PC-3 (cell line): Measurements from ENCODE around the gene SIX6. TPM values are rescaled to one million over a fixed set of nuclear protein-coding genes. Genes with fewer than 3 reads are reported as not detected.

Experiments
- ATAC-seq: fragments of 200-7000 bp; cut with Tn5 transposase; 2 replicates; pipeline ENCODE4 v1.9.1; 2020; ENCODE audit warnings: mild to moderate bottlenecking, moderate library complexity
- BruUV-seq: library from RNA; stranded (reverse); fragments of 400-500 nt; replicated peaks from 2 replicates; lab custom pipeline; 2021; lab: Mats Ljungman, UMichigan
- CTCF ChIA-PET: fragments of 300-600 bp; sonication (Branson Sonifier 250); formaldehyde crosslinking; loops from one replicate; lab custom pipeline; 2022; ENCODE audit warnings: antibody characterized with exemption; lab: Charles Lee
- POLR2A ChIA-PET: fragments of 300-600 bp; sonication (Branson Sonifier 250); formaldehyde crosslinking; loops from one replicate; lab custom pipeline; 2022; ENCODE audit warnings: antibody characterized with exemption; ENCODE audit not compliant: unreplicated experiment; lab: Charles Lee
- DNase-seq: peaks from one replicate; pipeline ENCODE4 v3.0.0-alpha.2; 2015
- H2AFZ ChIP-seq: fragments of 300-600 bp; sonication (generic); 2 replicates; pipeline ENCODE4 v1.6.0; 2016; ENCODE audit warnings: antibody characterized with exemption, low read length
- H3F3A ChIP-seq: fragments of 300-600 bp; sonication (generic); one replicate; pipeline ENCODE4 v1.6.0; 2017; ENCODE audit warnings: antibody characterized with exemption, low read length, control low read depth, mild to moderate bottlenecking; ENCODE audit not compliant: unreplicated experiment
- H3K27ac ChIP-seq: fragments of 300-600 bp; sonication (generic); 2 replicates; pipeline ENCODE4 v1.5.1; 2016; ENCODE audit warnings: mild to moderate bottlenecking, low read length
- H3K27me3 ChIP-seq: fragments of 300-600 bp; sonication (generic); 2 replicates; pipeline ENCODE4 v1.6.1; 2016; ENCODE audit warnings: low read length, mixed read lengths
- H3K36me3 ChIP-seq: fragments of 300-600 bp; sonication (generic); 2 replicates; pipeline ENCODE4 v1.6.1; 2016; ENCODE audit warnings: low read depth, mixed run types, low read length, mixed read lengths
- H3K4me1 ChIP-seq: fragments of 300-600 bp; sonication (generic); 2 replicates; pipeline ENCODE4 v1.5.1; 2016; ENCODE audit warnings: low read length; ENCODE audit not compliant: insufficient read depth
- H3K4me2 ChIP-seq: fragments of 300-600 bp; sonication (generic); 2 replicates; pipeline ENCODE4 v1.6.0; 2016; ENCODE audit warnings: low read length
- H3K4me3 ChIP-seq: fragments of 300-600 bp; sonication (generic); 2 replicates; pipeline ENCODE4 v1.5.1; 2016; ENCODE audit warnings: mild to moderate bottlenecking, low read length, mixed read lengths
- H3K79me2 ChIP-seq: fragments of 300-600 bp; sonication (generic); 2 replicates; pipeline ENCODE4 v1.6.1; 2017; ENCODE audit warnings: low read length, mixed read lengths
- H3K9ac ChIP-seq: fragments of 300-600 bp; sonication (generic); 2 replicates; pipeline ENCODE4 v1.6.0; 2016; ENCODE audit warnings: mild to moderate bottlenecking, low read length
- H3K9me2 ChIP-seq: fragments of 300-600 bp; sonication (generic); replicated peaks from 2 replicates; pipeline ENCODE4 v1.6.1; 2016; ENCODE audit warnings: mixed run types, low read length, mixed read lengths
- H3K9me3 ChIP-seq: fragments of 300-600 bp; sonication (generic); 2 replicates; pipeline ENCODE4 v1.6.1; 2016; ENCODE audit warnings: low read length, mixed read lengths
- H4K20me1 ChIP-seq: fragments of 300-600 bp; sonication (generic); 2 replicates; pipeline ENCODE4 v1.6.1; 2016; ENCODE audit warnings: low read length, mixed read lengths
- EZH2 ChIP-seq: fragments of 300-600 bp; sonication (generic); IDR thresholded peaks from one replicate; pipeline ENCODE4 v1.6.1; 2017; ENCODE audit warnings: antibody characterized with exemption, mild to moderate bottlenecking, low read length; ENCODE audit not compliant: unreplicated experiment
- EZH2phosphoT487 ChIP-seq: fragments of 300-600 bp; sonication (generic); IDR thresholded peaks from 2 replicates; pipeline ENCODE4 v1.6.1; 2018; ENCODE audit warnings: mild to moderate bottlenecking, antibody characterized with exemption, low read length, borderline replicate concordance
- intact Hi-C: fragments of 100-400 bp; cut with micrococcal nuclease; formaldehyde crosslinking; loops from 2 replicates; pipeline ENCODE4 v1.9.0; 2023
- total RNA-seq: library from RNA; depleted of rRNA; stranded (reverse); fragments of >200 nt; gene quantifications from 2 replicates; pipeline ENCODE4 v1.2.3, GENCODE V29; 2014
- TF ChIP-seq, protein P1 (sequence below): fragments of 300-600 bp; sonication (generic); conservative IDR thresholded peaks from 2 replicates; pipeline ENCODE4 v1.5.1; 2017; ENCODE audit warnings: antibody characterized with exemption, low read depth, mild to moderate bottlenecking, low read length

SIX6 gene
- total RNA-seq, 1 experiment from 2014 or later, result not detected

DNA sequence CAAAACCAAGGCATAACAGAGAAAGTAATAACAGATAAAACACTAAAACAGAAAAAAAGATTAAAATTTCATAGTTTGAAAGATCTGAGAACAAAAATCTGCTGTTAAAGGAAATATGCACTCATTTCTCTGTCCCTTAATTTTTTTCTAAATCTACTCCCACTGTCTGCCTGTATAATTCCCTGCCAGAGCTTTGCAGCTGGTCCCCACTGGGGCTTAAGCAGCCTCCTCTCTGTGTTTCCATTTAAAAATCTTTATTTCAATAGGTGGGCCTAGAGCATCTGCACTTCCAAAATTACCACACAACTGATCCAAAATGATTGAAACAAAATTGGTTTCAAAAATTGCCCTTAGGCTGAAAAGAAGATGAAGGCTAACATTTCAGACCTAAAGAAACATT lies 6.4 kb upstream of the SIX6 start:
- ChIA-PET POLR2A (no interaction called here), CTCF (no interaction called here)
- H3K9me2 ChIP-seq, result no peaks in the 10 kb centered on the region
- H3K4me3 ChIP-seq, result no peak overlapping the region
- H3K9ac ChIP-seq, result no peak overlapping the region
- H3K27me3 ChIP-seq, result peaks cover 58% of the 10 kb centered on the region
- H3K4me1 ChIP-seq, result no peaks in the 10 kb centered on the region
- H4K20me1 ChIP-seq, result no peaks in the 10 kb centered on the region
- TF ChIP-seq, protein P1, sequence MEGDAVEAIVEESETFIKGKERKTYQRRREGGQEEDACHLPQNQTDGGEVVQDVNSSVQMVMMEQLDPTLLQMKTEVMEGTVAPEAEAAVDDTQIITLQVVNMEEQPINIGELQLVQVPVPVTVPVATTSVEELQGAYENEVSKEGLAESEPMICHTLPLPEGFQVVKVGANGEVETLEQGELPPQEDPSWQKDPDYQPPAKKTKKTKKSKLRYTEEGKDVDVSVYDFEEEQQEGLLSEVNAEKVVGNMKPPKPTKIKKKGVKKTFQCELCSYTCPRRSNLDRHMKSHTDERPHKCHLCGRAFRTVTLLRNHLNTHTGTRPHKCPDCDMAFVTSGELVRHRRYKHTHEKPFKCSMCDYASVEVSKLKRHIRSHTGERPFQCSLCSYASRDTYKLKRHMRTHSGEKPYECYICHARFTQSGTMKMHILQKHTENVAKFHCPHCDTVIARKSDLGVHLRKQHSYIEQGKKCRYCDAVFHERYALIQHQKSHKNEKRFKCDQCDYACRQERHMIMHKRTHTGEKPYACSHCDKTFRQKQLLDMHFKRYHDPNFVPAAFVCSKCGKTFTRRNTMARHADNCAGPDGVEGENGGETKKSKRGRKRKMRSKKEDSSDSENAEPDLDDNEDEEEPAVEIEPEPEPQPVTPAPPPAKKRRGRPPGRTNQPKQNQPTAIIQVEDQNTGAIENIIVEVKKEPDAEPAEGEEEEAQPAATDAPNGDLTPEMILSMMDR, result no peak
- no peak for TF ChIP-seq EZH2phosphoT487
- no peaks in the 10 kb centered on the region for H3K9me3 ChIP-seq
- DNase-seq (no peak), ATAC-seq (no peak)
- no peaks in the 10 kb centered on the region for H3F3A ChIP-seq
- H3K79me2 ChIP-seq, result no peaks in the 10 kb centered on the region
- no TSS peak for BruUV-seq
- no peak overlapping the region for H3K4me2 ChIP-seq
- intact Hi-C loops, result no loop called here
- no peaks in the 10 kb centered on the region for H3K36me3 ChIP-seq
- no peak overlapping the region for H2AFZ ChIP-seq
- H3K27ac ChIP-seq, result no peak overlapping the region

DNA sequence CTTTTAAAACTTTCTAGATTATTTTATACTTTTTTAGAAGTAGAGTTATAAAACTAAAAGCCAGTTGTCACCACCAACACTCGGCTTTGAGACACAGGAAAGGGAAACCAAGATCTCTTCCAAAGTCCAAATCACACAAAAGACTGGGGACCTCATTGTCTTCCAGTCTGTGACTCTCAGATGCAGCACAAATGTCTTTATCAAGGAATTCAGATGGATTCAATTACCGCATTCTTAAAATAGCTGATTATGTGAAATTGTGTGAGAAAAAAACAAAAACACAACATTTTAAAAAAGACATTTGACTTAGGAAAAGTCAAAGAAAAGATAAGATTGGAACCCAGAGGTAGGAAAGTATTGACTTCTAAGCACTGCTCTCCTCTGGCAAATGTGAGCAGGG lies 3.5 kb upstream of the SIX6 start:
- Histone ChIP-seq H3K4me1 (no peaks in the 10 kb centered on the region), H3K27me3 (peaks cover 60% of the 10 kb centered on the region)
- intact Hi-C loops, result no loop called here

DNA sequence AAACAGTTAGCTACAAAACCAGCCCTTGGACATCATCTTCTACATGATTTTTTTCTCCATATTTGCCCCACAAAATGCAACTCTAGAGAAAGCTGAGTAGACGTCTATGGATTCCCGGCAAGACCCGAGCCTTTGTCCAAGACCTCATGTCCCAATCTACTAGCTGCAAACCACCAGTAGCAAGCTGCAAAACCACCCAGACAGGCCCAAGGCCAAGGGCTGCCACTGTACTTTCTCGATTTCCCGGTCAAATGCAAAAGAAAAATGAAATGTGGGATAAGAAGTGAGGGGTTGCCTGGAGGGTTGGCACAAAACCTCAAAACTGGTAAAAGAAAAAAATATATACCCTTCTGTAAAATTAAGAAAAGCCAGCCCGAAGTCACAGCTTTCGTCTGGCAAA lies 2.9 kb upstream of the SIX6 start:
- Histone ChIP-seq H3K9ac (no peak overlapping the region), H3K27ac (no peak overlapping the region), H4K20me1 (no peaks in the 10 kb centered on the region), H3K79me2 (no peaks in the 10 kb centered on the region), H3K36me3 (no peaks in the 10 kb centered on the region), H3K4me3 (no peak overlapping the region), H2AFZ (no peak overlapping the region), H3K4me2 (no peak overlapping the region), H3K9me3 (no peaks in the 10 kb centered on the region), H3F3A (no peaks in the 10 kb centered on the region), H3K9me2 (no peaks in the 10 kb centered on the region), H3K27me3 (peaks cover 60% of the 10 kb centered on the region), H3K4me1 (no peaks in the 10 kb centered on the region)
- DNase-seq, result no peak
- ChIA-PET POLR2A (interaction anchor here (0.6 kb wide), 1 partner anchor 29 kb away, joined by 4 read pairs; no protein-coding TSS in a partner anchor), CTCF (no interaction called here)
- intact Hi-C loops, result no loop called here
- BruUV-seq, result no TSS peak
- no peak for TF ChIP-seq EZH2phosphoT487
- no peak for TF ChIP-seq EZH2
- TF ChIP-seq, protein P1, result no peak
- no peak for ATAC-seq

More for the DNA sequence above, 3.5 kb upstream of the SIX6 start:
- Histone ChIP-seq H3F3A (no peaks in the 10 kb centered on the region), H3K9me2 (no peaks in the 10 kb centered on the region), H3K27ac (no peak overlapping the region), H4K20me1 (no peaks in the 10 kb centered on the region), H3K4me3 (no peak overlapping the region), H3K4me2 (no peak overlapping the region), H3K9ac (no peak overlapping the region), H3K79me2 (no peaks in the 10 kb centered on the region), H2AFZ (no peak overlapping the region), H3K36me3 (no peaks in the 10 kb centered on the region), H3K9me3 (no peaks in the 10 kb centered on the region)
- ChIA-PET CTCF (interaction anchor here (0.7 kb wide), 1 partner anchor 508 kb away, joined by 4 read pairs; no protein-coding TSS in a partner anchor), POLR2A (no interaction called here)
- TF ChIP-seq EZH2, result no peak
- TF ChIP-seq, protein P1, result no peak
- no peak for TF ChIP-seq EZH2phosphoT487
- ATAC-seq (no peak), DNase-seq (no peak)
- no TSS peak for BruUV-seq
